Ectodermal cell (in vitro differentiated cells): ENCODE data around the gene GBX2. TPM values are rescaled to one million over a fixed set of nuclear protein-coding genes. Genes with fewer than 3 reads are reported as not detected.

Source experiments
- H3K27ac ChIP-seq: 2 replicates; pipeline ENCODE4 v1.7.0; 2013; ENCODE audit warnings: mild to moderate bottlenecking, low read depth, low read length; ENCODE audit not compliant: insufficient read depth, poor library complexity, severe bottlenecking
- H3K27me3 ChIP-seq: 2 replicates; pipeline ENCODE4 v1.7.0; 2013; ENCODE audit warnings: mild to moderate bottlenecking, low read length; ENCODE audit not compliant: insufficient read depth, control insufficient read depth, poor library complexity, severe bottlenecking
- H3K36me3 ChIP-seq: one replicate; pipeline ENCODE4 v1.7.0; 2013; ENCODE audit warnings: low read length; ENCODE audit not compliant: control insufficient read depth, insufficient read depth
- H3K4me1 ChIP-seq: one replicate; pipeline ENCODE4 v1.7.0; 2013; ENCODE audit warnings: low read length; ENCODE audit not compliant: control insufficient read depth, insufficient read depth
- H3K4me3 ChIP-seq: 2 replicates; pipeline ENCODE4 v1.7.0; 2013; ENCODE audit warnings: low read depth, low read length, control low read depth; ENCODE audit not compliant: insufficient read depth
- H3K9me3 ChIP-seq: 2 replicates; pipeline ENCODE4 v1.7.0; 2013; ENCODE audit warnings: mild to moderate bottlenecking, low read length, moderate library complexity; ENCODE audit not compliant: control insufficient read depth
- WGBS, 2 experiments: methylation state at CpG; one replicate each; pipeline ENCODE4 v1.1.7; 2013; ENCODE audit warnings: missing lambda C conversion rate in 2 of 2; 5-methylcytosine and 5-hydroxymethylcytosine counted together
- polyA plus RNA-seq, 4 experiments: library from polyadenylated mRNA; stranded (reverse); fragments of 50-300 nt; gene quantifications; one replicate each; pipeline ENCODE4 v1.2.3, GENCODE V29; 2013

Gene GBX2
- 3.2 TPM for polyA plus RNA-seq (2013, experiment 1 of 4)
- polyA plus RNA-seq (2013, experiment 2 of 4) = 2.1 TPM
- 6.1 TPM for polyA plus RNA-seq (2013, experiment 3 of 4)
- 3.9 TPM for polyA plus RNA-seq (2013, experiment 4 of 4)

GRCh38 chr2:236168110-236169080 lies at the start of gene GBX2:
TSS of gene GBX2 (minus strand) at chr2:236168386. CDS start at chr2:236167971, 415 bp downstream.
- H3K36me3 ChIP-seq = no peaks in the 10 kb centered on the region
- 0 to 1% methylated on average over 102 to 105 of the region's 105 CpGs for WGBS, 2 experiments
- H3K4me3 ChIP-seq = peak within 1 kb of the TSS; percentile 55
- H3K4me1 ChIP-seq = peaks cover 46% of the 10 kb centered on the region
- peaks cover 100% of the 10 kb centered on the region for H3K27me3 ChIP-seq
- H3K27ac ChIP-seq = no peak within 1 kb of the TSS
- H3K9me3 ChIP-seq = no peaks in the 10 kb centered on the region

- no peaks in the 10 kb centered on the region for H3K36me3 ChIP-seq
- no peaks in the 10 kb centered on the region for H3K4me1 ChIP-seq
- H3K4me3 ChIP-seq = no peak overlapping the region
- WGBS, 2 experiments = 92% methylated on average over 4 of the region's 4 CpGs
- no peaks in the 10 kb centered on the region for H3K27me3 ChIP-seq
- H3K27ac ChIP-seq = no peak overlapping the region
- H3K9me3 ChIP-seq = no peaks in the 10 kb centered on the region
Measured at GRCh38 chr2:236217926-236218325, 49.7 kb upstream of the GBX2 start.

GRCh38 chr2:236216711-236217110 lies 48.5 kb upstream of the GBX2 start:
- no peak overlapping the region for H3K4me3 ChIP-seq
- no peaks in the 10 kb centered on the region for H3K36me3 ChIP-seq
- H3K9me3 ChIP-seq = no peaks in the 10 kb centered on the region
- no peaks in the 10 kb centered on the region for H3K4me1 ChIP-seq
- H3K27ac ChIP-seq = no peak overlapping the region
- 95 to 96% methylated on average over 7 of the region's 7 CpGs for WGBS, 2 experiments
- no peaks in the 10 kb centered on the region for H3K27me3 ChIP-seq

- Histone ChIP-seq H3K9me3 (no peaks in the 10 kb centered on the region), H3K27ac (no peak overlapping the region), H3K36me3 (no peaks in the 10 kb centered on the region), H3K4me1 (no peaks in the 10 kb centered on the region), H3K4me3 (no peak overlapping the region), H3K27me3 (no peaks in the 10 kb centered on the region)
- 93 to 95% methylated on average over 12 of the region's 12 CpGs for whole genome bisulfite sequencing, 2 experiments
Measured at GRCh38 chr2:236215761-236216333, 47.7 kb upstream of the GBX2 start.

GRCh38 chr2:236215196-236215595 lies 47.0 kb upstream of the GBX2 start:
- H3K36me3 ChIP-seq = no peaks in the 10 kb centered on the region
- H3K4me1 ChIP-seq = peaks cover 6% of the 10 kb centered on the region
- H3K4me3 ChIP-seq = no peak overlapping the region
- no peaks in the 10 kb centered on the region for H3K9me3 ChIP-seq
- no peaks in the 10 kb centered on the region for H3K27me3 ChIP-seq
- no peak overlapping the region for H3K27ac ChIP-seq
- WGBS, 2 experiments = 83 to 90% methylated on average over 6 of the region's 6 CpGs

- Histone ChIP-seq H3K27me3 (no peaks in the 10 kb centered on the region), H3K4me3 (no peak overlapping the region), H3K4me1 (peaks cover 7% of the 10 kb centered on the region), H3K27ac (no peak overlapping the region), H3K9me3 (no peaks in the 10 kb centered on the region), H3K36me3 (no peaks in the 10 kb centered on the region)
- WGBS, 2 experiments = 96% methylated on average over 92 of the region's 92 CpGs
Measured at GRCh38 chr2:236214376-236214995, 46.3 kb upstream of the GBX2 start.

GRCh38 chr2:236211296-236211695 lies 43.1 kb upstream of the GBX2 start:
- H3K4me1 ChIP-seq = peaks cover 7% of the 10 kb centered on the region
- H3K36me3 ChIP-seq = no peaks in the 10 kb centered on the region
- H3K9me3 ChIP-seq = no peaks in the 10 kb centered on the region
- 94 to 95% methylated on average over 25 of the region's 25 CpGs for WGBS, 2 experiments
- no peak overlapping the region for H3K4me3 ChIP-seq
- no peaks in the 10 kb centered on the region for H3K27me3 ChIP-seq
- H3K27ac ChIP-seq = no peak overlapping the region

- 89% methylated on average over 8 of the region's 8 CpGs for WGBS, 2 experiments
- Histone ChIP-seq H3K4me1 (peaks cover 7% of the 10 kb centered on the region), H3K36me3 (no peaks in the 10 kb centered on the region), H3K27ac (no peak overlapping the region), H3K9me3 (no peaks in the 10 kb centered on the region), H3K4me3 (no peak overlapping the region), H3K27me3 (no peaks in the 10 kb centered on the region)
Measured at GRCh38 chr2:236210536-236210935, 42.4 kb upstream of the GBX2 start.

GRCh38 chr2:236209996-236210395 lies 41.8 kb upstream of the GBX2 start:
- 85% methylated on average over 5 of the region's 5 CpGs for WGBS, 2 experiments
- H3K27me3 ChIP-seq = no peaks in the 10 kb centered on the region
- peaks cover 7% of the 10 kb centered on the region for H3K4me1 ChIP-seq
- no peak overlapping the region for H3K4me3 ChIP-seq
- H3K36me3 ChIP-seq = no peaks in the 10 kb centered on the region
- no peak overlapping the region for H3K27ac ChIP-seq
- H3K9me3 ChIP-seq = no peaks in the 10 kb centered on the region

GRCh38 chr2:236209535-236209934 lies 41.3 kb upstream of the GBX2 start:
- Histone ChIP-seq H3K4me3 (no peak overlapping the region), H3K9me3 (no peaks in the 10 kb centered on the region), H3K27ac (no peak overlapping the region), H3K27me3 (no peaks in the 10 kb centered on the region), H3K4me1 (peaks cover 7% of the 10 kb centered on the region), H3K36me3 (no peaks in the 10 kb centered on the region)
- 83 to 90% methylated on average over 6 of the region's 6 CpGs for WGBS, 2 experiments
